ENCODE results near the gene FHOD3.

- no peak for TF ChIP-seq EZH2phosphoT487 (IDR thresholded peaks at IDR 0.05; ENCODE audit: borderline replicate concordance, low read length)
- no peak for TF ChIP-seq CTCF (conservative IDR thresholded peaks at IDR 0.05; ENCODE audit: low read depth, low read length)
- TF ChIP-seq EZH2 (IDR thresholded peaks at IDR 0.05; ENCODE audit: low read length, unreplicated experiment): no peak
These were observed 370.3 kb downstream of the FHOD3 start for GRCh38 chr18:36667811-36668210.
